IMR-90 (cell line): ENCODE data around the gene TMEM239.

Experiments
- CEBPB ChIP-seq: IDR thresholded peaks from 2 replicates; pipeline ENCODE4 v1.6.1; 2012; ENCODE audit warnings: low read depth, low read length, improper control_type of control experiment
- CTCF ChIP-seq: conservative IDR thresholded peaks from 2 replicates; pipeline ENCODE4 v1.5.1; 2012; ENCODE audit warnings: mild to moderate bottlenecking, low read depth, low read length, improper control_type of control experiment
- FOS ChIP-seq: fragments of 150-350 bp; IDR thresholded peaks from 2 replicates; pipeline ENCODE4 v1.6.1; 2016; ENCODE audit warnings: low read depth, low read length
- MAFK ChIP-seq: IDR thresholded peaks from 2 replicates; pipeline ENCODE4 v1.6.1; 2012; ENCODE audit warnings: low read depth, low read length, improper control_type of control experiment
- MXI1 ChIP-seq: IDR thresholded peaks from 2 replicates; pipeline ENCODE4 v1.6.1; 2012; ENCODE audit warnings: low read depth, mild to moderate bottlenecking, low read length, moderate library complexity, borderline replicate concordance
- POLR2A ChIP-seq: IDR thresholded peaks from 2 replicates; pipeline ENCODE4 v1.6.1; 2012; ENCODE audit warnings: mild to moderate bottlenecking, low read depth, low read length
- RAD21 ChIP-seq: IDR thresholded peaks from 2 replicates; pipeline ENCODE4 v1.6.1; 2012; ENCODE audit warnings: low read length, improper control_type of control experiment
- RCOR1 ChIP-seq: IDR thresholded peaks from 2 replicates; pipeline ENCODE4 v1.6.1; 2012; ENCODE audit warnings: mild to moderate bottlenecking, low read length, improper control_type of control experiment; ENCODE audit not compliant: insufficient replicate concordance
- SMC3 ChIP-seq: fragments of 150-350 bp; IDR thresholded peaks from 2 replicates; pipeline ENCODE4 v1.6.1; 2016; ENCODE audit warnings: low read depth, mild to moderate bottlenecking, antibody characterized with exemption, low read length, moderate library complexity
- TF ChIP-seq, protein P1 (sequence below): fragments of 150-350 bp; IDR thresholded peaks from 2 replicates; pipeline ENCODE4 v1.6.1; 2016; ENCODE audit warnings: low read depth, mild to moderate bottlenecking, low read length, moderate library complexity, borderline replicate concordance

- TF ChIP-seq RAD21 = no peak
- no peak for TF ChIP-seq CTCF
- TF ChIP-seq FOS = no peak
- TF ChIP-seq MAFK = no peak
- TF ChIP-seq MXI1 = no peak
- TF ChIP-seq, protein P1, sequence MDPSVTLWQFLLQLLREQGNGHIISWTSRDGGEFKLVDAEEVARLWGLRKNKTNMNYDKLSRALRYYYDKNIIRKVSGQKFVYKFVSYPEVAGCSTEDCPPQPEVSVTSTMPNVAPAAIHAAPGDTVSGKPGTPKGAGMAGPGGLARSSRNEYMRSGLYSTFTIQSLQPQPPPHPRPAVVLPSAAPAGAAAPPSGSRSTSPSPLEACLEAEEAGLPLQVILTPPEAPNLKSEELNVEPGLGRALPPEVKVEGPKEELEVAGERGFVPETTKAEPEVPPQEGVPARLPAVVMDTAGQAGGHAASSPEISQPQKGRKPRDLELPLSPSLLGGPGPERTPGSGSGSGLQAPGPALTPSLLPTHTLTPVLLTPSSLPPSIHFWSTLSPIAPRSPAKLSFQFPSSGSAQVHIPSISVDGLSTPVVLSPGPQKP = no peak
- no peak for TF ChIP-seq RCOR1
- TF ChIP-seq CEBPB = no peak
- TF ChIP-seq POLR2A = no peak
- TF ChIP-seq SMC3 = no peak
Measured at GRCh38 chr20:2822073-2822472, 5.9 kb downstream of the TMEM239 start.
